ENCODE data around the gene LCNL1. TPM values are rescaled to one million over a fixed set of nuclear protein-coding genes. Genes with fewer than 3 reads are reported as not detected.

LCNL1 gene
- total and polyA plus RNA-seq, 2 of the 13 experiments (the other 11 are each of a cell fraction or from before 2014, with no cell fraction given): not detected

- BruUV-seq (replicated peaks): no TSS peak
- ChIA-PET POLR2A (interaction anchor here (0.8 kb wide), 1 partner anchor 31 kb away, joined by 3 read pairs; no protein-coding TSS in a partner anchor), CTCF (ENCODE audit: low intra/inter-chr PET ratio, low total read pairs) (no interaction called here)
Measured at GRCh38 chr9:136969150-136969549, 13.6 kb upstream of the LCNL1 start.

More at GRCh38 chr9:136969150-136969549, 13.6 kb upstream of the LCNL1 start:
- DNase-seq (ENCODE audit: low spot score) (no peak), FAIRE-seq (no peak), ATAC-seq (peak; percentile 54)
- peaks cover 23 to 69% of the 10 kb centered on the region in 2 experiments for H3K27me3 ChIP-seq (ENCODE audit: control insufficient read depth in 1 of 2, insufficient read depth in 2 of 2, low read length in 2 of 2)
- H3K4me3 ChIP-seq (replicated peaks in 1 of 3; ENCODE audit: insufficient read depth in 1 of 3, low read depth in 2 of 3, low read length in 3 of 3): no peak overlapping the region
- H3K79me2 ChIP-seq (ENCODE audit: insufficient read depth, low read length): no peaks in the 10 kb centered on the region
- intact Hi-C loops (cut with micrococcal nuclease; ENCODE audit: unreplicated experiment): loop anchor here (2.0 kb wide), 1 partner anchor 20 kb away; no protein-coding TSS in a partner anchor
- H3K9ac ChIP-seq (ENCODE audit: insufficient read depth, low read depth, low read length): no peak overlapping the region
- no peaks in the 10 kb centered on the region for H3K9me3 ChIP-seq (ENCODE audit: low read length)
- H3K4me2 ChIP-seq (ENCODE audit: low read depth, low read length): no peak overlapping the region
- WGBS (ENCODE audit: low lambda C conversion rate): 55% methylated on average over 2 of the region's 17 CpGs
- peaks cover 54% of the 10 kb centered on the region for H3K4me1 ChIP-seq (ENCODE audit: insufficient read depth, low read length)
- H4K20me1 ChIP-seq (ENCODE audit: insufficient read depth, low read length): no peaks in the 10 kb centered on the region
- no peak overlapping the region for H2AFZ ChIP-seq (ENCODE audit: low read length)
- no peak overlapping the region for H3K27ac ChIP-seq (ENCODE audit: extremely low read length, insufficient read depth, low read length)
- H3K36me3 ChIP-seq (replicated peaks in 1 of 2; ENCODE audit: control insufficient read depth in 1 of 2, insufficient read depth in 2 of 2, low read length in 2 of 2): no peaks in the 10 kb centered on the region
- TF ChIP-seq IKZF5 (CRISPR knock-in tag; IDR thresholded peaks at IDR 0.05): no peak
- no peak for TF ChIP-seq EZH2 (conservative IDR thresholded peaks at IDR 0.05; ENCODE audit: low read depth, low read length)
- no peak for TF ChIP-seq BHLHE40 (IDR thresholded peaks at IDR 0.05; ENCODE audit: low read length)
- TF ChIP-seq PTBP1 (IDR thresholded peaks at IDR 0.05; ENCODE audit: low read depth, low read length, poor library complexity, severe bottlenecking): no peak
- TF ChIP-seq STAT6 (CRISPR knock-in tag; IDR thresholded peaks at IDR 0.05; ENCODE audit: borderline replicate concordance): no peak
- TF ChIP-seq HOXA5 (CRISPR knock-in tag; IDR thresholded peaks at IDR 0.05): no peak
- TF ChIP-seq ATF3 (CRISPR knock-in tag; IDR thresholded peaks at IDR 0.05): no peak
- TF ChIP-seq MYC (CRISPR knock-in tag; IDR thresholded peaks at IDR 0.05; ENCODE audit: borderline replicate concordance): peak; percentile 17; the same call in 1 of the 2 replicates
- 0 out of 2 replicates have a peak, but pooled peaks have one; percentile 62 for TF ChIP-seq PCBP1 (IDR thresholded peaks at IDR 0.05; ENCODE audit: borderline replicate concordance, low read depth, low read length)
- TF ChIP-seq TFE3 (CRISPR knock-in tag; IDR thresholded peaks at IDR 0.05): no peak
- no peak for TF ChIP-seq ZNF513 (CRISPR knock-in tag; conservative IDR thresholded peaks at IDR 0.05)
- no peak for TF ChIP-seq FOXK2 (IDR thresholded peaks at IDR 0.05)
- in situ Hi-C loops (cut with HindIII; ENCODE audit: extremely low pct_ligation_motif_present, low pct_unique_long_range_greater_than_20kb): no loop called here
